NCI-H2107 (cell line): Measurements from ENCODE around the gene FXYD3.
"Not testable (repeated sequence)": the region's sequence is repeated elsewhere in the genome, so short reads cannot be mapped to it uniquely, and the experiment has no call there.

Experiments used
- DNase-seq: peaks from one replicate; lab custom pipeline; 2025; lab: John Stamatoyannopoulos, UW

FXYD3 gene

GRCh38 chr19:35143231-35143715, 27.6 kb downstream of the FXYD3 start, which contains the start of gene FXYD7:
Gene FXYD7, plus strand, starts transcription at chr19:35143255. Its CDS starts 79 bp downstream, at chr19:35143334.
- no peak for DNase-seq

DNA sequence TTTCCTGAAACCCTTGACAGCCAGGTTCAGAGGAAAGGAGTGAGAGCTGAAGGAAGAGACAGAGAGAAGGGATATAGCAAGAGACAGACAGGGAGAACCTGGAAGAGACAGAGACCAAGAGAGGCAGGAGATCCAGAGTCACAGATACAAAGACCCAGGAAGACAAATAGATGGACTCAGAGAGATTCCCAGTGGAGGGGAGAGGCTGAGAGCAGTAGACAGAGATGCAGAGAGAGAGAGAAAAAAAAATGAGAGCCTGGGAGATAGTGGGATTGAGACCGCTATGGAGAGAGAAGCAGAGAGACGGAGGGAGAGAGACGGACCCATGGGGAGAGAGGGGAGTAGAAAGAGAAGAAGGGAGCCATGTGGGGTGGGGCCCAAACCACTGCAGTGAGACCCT, 28.2 kb downstream of the FXYD3 start:
- DNase-seq, result no peak

GRCh38 chr19:35144259-35144599, 28.6 kb downstream of the FXYD3 start:
- DNase-seq, result no peak

DNA sequence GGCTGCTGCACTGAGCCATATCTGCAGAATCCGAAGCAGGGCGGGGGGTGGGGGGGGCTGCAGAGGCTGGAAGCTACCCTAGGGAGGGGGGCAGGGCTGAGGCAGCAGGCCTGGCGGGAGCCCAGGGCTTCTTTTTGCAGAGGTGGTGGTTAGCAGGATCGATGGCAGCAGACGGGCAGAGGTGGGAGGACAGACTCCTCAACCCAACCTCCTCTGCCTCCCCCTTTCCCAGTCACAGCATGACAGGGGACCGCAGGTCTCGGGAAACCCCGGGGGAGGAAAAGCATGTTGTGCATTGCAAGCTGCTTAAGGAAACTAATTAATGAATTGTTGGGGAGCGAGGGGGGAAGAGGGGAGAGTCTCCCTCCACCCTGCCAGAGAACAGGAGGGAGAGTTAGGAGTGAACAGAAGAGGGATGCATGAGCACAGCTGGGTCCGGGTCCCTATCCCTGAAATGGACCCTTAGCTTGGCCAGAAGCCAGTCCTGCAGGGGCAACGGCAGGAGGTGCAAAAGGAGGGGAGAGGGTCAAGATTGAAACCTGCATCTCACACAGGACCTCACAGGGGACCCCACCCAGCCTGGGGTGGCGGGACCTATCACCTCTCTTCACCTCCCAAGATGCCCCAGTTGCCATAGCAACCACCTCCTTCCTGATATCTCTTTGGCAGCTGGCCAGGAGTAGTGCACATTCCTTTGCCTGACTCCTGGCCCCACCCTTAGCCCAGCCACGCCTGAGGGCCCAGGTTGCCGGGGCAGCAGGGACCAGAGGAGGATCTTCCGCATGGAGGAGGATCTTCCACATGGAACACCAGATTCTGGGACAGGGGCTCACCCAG, 29.2 kb downstream of the FXYD3 start:
- no peak for DNase-seq

GRCh38 chr19:35146746-35147459, 31.3 kb downstream of the FXYD3 start:
- no peak for DNase-seq

DNA sequence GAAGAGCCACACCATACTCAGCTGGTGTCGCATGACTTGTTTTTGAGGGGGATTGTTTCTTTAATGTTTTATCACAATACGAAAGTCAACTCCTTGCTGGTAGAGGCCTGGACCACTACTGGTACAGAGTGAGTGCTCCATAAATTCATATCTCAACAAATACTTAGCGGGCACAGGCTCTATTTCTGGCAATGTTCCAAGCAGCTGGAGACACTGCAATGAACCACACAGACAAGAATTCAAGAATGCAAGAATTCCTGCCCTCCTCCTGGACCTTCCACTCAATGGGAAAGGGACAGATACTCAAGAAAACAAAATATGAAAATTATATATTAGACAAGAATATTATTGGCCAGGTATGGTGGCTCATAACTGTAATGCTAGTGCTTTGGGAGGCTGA, 33.8 kb downstream of the FXYD3 start:
- no peak for DNase-seq

DNA sequence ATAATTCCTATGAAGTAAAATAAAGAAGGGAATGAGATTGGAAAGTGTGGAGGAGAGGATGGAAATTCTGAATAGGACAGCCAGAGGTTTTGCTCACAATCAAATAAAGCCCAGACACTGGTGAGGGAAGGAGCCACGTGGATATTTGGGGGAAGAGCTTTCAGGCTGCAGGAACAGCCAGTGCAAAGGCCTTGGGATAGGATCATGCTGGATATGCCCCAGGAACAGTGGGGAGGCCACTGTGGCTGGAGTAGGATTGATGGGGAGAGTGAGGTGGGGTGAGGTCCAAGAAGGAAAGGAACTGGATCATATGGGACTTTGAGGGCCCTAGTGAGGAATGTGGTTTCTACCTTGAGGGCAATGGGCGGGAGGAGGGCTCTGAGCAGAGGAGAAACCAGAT, 34.8 kb downstream of the FXYD3 start:
- DNase-seq, result no peak

DNA sequence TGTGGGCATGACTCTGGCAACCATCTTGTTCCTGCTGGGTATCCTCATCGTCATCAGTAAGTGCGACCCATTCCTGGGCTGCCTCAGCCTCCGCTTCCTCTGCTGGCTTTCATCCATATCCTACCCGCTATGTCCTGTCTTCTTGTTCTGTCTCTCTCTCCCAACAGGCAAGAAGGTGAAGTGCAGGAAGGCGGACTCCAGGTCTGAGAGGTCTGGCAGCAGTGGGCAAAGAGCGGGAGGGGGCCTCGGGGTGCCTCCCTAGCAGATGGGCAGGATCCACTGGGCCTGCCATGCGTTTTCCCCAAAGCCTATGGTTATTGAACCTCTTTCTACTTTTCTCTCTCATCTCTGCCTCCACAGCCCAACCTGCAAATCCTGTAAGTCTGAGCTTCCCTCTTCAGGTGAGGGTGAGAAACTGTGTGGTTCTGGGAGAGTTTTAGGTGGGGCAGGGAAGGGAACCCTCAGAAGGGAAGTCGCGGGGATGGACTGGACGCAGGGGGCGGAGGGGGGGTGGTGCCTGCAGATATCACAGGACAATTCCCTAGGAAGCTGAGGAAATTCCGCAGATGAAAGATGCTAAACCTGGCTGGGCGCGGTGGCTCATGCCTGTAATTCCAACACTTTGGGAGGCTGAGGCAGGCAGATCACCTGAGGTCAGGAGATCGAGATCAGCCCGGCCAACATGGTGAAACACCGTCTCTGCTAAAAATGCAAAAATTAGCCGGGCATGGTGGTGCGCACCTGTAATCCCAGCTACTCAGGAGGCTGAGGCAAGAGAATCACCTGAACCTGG, 35.8 kb downstream of the FXYD3 start:
- DNase-seq, result no peak

DNA sequence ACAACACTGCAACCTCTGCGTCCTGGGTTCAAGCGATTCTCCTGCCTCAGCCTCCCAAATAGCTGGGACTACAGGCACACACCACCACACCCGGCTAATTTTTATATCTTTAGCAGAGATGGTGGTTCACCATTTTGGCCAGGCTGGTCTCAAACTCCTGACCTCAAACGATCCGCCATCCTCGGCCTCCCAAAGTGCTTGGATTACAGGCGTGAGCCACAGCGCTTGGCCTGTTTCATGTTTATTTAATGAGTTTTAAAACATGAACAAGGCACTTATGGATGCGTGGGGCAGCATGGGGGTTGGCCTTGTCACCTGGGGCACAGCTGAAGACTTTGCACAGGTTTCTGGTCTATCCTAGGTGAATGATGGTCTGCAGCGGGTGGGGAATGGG, 37.5 kb downstream of the FXYD3 start:
- DNase-seq, result not testable (repeated sequence)

- DNase-seq, result no peak
Measured at GRCh38 chr19:35153701-35154524, 38.3 kb downstream of the FXYD3 start.

GRCh38 chr19:35154525-35155406, 39.1 kb downstream of the FXYD3 start, which contains the start of gene FXYD5:
Gene FXYD5, plus strand, starts transcription at chr19:35154735. Its CDS starts 816 bp downstream, at chr19:35155551.
- DNase-seq, result no peak

DNA sequence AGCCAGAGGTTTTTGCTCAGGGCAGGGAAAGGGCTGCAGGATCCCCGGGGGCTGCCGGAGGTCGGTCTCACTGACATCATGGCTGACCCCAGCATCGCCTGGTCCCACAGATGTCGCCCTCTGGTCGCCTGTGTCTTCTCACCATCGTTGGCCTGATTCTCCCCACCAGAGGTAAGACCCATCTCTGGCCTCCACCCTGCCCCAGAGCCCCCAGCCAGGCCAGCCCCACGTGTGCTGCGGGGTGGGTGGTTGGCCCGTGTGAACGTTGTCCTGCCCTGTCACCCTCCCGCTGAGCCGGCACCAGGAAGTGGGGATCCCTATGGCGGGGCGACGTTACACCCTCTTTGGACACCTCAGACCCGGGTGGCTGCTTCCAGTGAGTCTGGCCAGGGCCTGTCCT, 39.8 kb downstream of the FXYD3 start:
- DNase-seq, result no peak

DNA sequence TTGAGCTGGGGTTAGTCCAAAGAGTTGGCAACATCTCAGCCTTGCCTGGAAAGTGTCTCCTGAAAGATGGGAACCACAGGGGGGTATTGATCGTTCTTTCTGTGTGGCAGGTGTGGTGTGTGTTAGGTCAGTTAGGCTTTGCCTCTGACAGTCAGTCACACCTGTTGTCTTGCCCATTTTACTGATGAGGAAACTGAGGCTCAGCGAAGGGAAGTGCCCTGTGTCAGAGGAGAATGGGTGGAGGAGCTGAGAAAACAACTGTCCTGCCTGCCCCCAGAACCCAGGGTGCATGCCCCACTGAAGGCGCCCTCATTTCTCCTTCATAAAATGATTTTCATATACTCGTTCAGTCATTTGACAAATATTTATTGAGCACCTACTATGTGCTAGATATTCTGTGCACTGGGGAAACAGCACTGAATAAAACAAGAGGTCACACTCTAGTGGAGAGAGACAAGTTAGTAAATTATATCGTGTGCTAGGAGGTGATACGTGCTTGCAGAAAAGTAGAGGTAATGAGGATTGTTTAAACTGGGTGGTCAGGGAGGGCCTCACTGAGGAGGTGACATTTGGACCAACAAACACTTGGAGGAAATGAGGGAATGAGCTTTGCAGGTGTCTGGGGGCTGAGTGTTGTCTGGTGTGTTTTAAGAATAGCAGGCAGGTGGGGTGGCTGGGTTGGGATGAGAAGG, 40.5 kb downstream of the FXYD3 start:
- no peak for DNase-seq

DNA sequence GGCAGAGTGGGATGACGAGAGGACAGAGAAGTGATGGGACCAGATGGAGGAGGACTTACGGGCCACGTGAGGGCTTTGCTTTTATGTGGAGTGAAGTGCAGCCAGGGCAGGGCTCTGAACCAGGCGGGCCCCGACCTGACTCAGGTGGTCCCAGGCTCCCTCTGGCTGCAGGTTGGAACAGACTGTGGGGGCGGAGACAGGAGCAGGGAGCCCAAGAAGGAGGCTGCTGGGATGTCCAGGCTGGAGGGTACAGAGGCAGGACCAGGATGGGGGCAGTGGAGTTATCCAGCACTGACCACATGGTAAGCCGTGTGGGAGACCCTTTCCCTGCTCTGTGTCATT, 41.0 kb downstream of the FXYD3 start:
- no peak for DNase-seq

- DNase-seq, result no peak
Measured at GRCh38 chr19:35157431-35157830, 41.8 kb downstream of the FXYD3 start.

- no peak for DNase-seq
Measured at GRCh38 chr19:35159606-35160005, 44.0 kb downstream of the FXYD3 start.

- no peak for DNase-seq
Measured at GRCh38 chr19:35160629-35161433, 45.2 kb downstream of the FXYD3 start.

GRCh38 chr19:35161434-35161743, 45.8 kb downstream of the FXYD3 start:
- DNase-seq, result no peak
